A549 treated with dexamethasone at 1 μM for 4 hours (cell line): ENCODE measurements around the gene BRD4. TPM values are rescaled to one million over a fixed set of nuclear protein-coding genes. Genes with fewer than 3 reads are reported as not detected.

ENCODE experiments used
- total RNA-seq: library from RNA; stranded (reverse); fragments of 200-300 nt; extraction: Qiagen RNA extraction; gene quantifications from 5 replicates; pipeline ENCODE4 v1.2.3, GENCODE V29; 2022

The BRD4 gene
- total RNA-seq = 18.9 to 36.6 TPM (median 32.2 TPM) in 5 replicates

DNA sequence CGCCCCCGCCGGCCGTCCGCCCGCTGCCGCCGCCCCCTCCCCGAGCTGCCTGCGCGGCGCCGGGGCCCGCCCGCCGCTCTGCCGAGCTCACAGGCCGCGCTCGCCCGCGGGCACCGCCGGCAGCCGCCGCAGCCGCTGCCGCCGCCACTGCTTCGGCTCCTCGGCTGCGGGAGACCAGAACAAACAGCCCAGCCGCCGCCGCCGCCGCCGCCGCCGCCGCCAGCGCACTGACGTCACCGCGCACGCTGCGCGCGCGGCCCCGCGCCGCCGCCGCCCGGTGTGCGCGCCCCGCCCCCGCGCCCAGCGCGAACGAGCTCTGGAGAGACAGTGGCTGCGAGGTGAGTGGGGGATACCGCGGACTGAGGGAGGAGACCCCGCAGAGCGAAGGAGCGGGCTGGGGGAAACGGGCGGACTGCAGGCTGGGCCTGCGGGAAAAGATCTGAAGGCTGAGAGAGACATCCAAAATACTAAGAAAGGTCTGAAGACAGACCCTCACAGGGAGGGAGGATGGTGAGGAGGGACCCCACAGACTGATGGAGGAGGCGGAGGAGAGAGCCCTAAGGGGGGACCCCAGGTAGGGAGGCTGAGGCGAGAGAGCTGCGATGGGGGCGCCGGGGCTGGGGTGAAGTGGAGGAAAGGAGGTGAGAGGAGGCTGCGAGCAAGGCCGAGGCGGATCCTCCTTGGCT, at the start of gene BRD4:
TSS of gene BRD4 (minus strand) at position 229 of the 686 bp plus-strand sequence. CDS start 59,440 bp downstream, outside the sequence.

GRCh38 chr19:15379083-15379998, 47.0 kb upstream of the BRD4 start, which contains the start of gene AKAP8:
Gene AKAP8 (minus strand): TSS chr19:15379787. CDS start chr19:15379731, 56 bp downstream.

DNA sequence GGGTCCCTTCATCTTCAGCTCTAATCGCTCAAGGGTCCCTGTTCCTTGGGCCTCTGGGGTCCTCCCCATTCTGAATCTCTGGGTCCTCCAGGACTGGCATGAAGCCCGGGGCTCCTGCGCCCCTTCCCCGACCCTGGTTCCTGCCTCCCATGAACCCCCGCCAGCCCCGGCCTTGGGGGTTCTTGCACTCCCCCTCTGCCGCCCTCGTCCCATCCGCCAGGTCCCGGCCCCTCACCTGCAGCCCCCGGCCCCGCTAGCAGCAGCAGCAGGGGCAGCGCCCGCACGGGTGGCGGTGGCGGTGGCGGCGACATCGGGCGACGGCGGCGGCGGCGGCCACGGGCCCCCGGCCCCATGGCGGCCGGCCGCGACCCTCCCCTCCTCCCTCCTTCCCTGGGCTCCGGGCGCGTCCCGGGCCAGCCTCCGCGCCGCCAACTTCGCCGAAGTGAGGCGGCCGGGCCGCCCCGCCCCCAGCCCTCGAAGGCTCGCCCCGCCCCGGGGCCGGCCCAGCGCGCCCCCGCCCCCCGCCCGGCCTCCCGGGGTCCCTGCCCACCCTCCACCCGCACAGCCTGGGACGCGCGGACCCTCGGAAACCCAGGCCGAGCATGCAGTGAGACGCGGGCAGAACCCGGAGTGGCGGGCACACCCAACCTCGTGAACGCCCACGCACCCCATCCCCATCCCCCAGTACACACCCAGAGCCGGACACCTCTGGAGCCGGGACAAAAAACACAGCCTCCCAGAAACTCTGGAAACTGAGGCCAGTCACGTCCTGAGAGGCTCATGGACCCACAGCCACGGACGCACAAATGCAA, 131.6 kb downstream of the BRD4 start, which contains the start of gene NOTCH3:
TSS of gene NOTCH3 (minus strand) at position 443 of the 812 bp plus-strand sequence. CDS start at position 353, 90 bp downstream.

Other genes with a start within 250 kb of the BRD4 start
- 14.1 to 19.8 TPM (median 18.0 TPM) in 5 replicates for gene SYDE1, start 225.1 kb downstream of the BRD4 start, total RNA-seq
- 11.0 to 23.9 TPM (median 20.9 TPM) in 5 replicates for gene NOTCH3, start 131.5 kb downstream of the BRD4 start, total RNA-seq
- 0.04 to 0.08 TPM (median 0.05 TPM) in 3 of 5 replicates, not detected in the others for gene EPHX3, start 100.1 kb downstream of the BRD4 start, total RNA-seq
- 13.8 to 18.4 TPM (median 18.1 TPM) in 5 replicates for gene AKAP8, start 47.2 kb upstream of the BRD4 start, total RNA-seq
- 35.3 to 43.1 TPM (median 38.7 TPM) in 5 replicates for gene AKAP8L, start 86.4 kb upstream of the BRD4 start, total RNA-seq
- 12.9 to 25.5 TPM (median 24.2 TPM) in 5 replicates for gene WIZ, start 117.4 kb upstream of the BRD4 start, total RNA-seq
- gene RASAL3, start 132.0 kb upstream of the BRD4 start, total RNA-seq = not detected in 5 replicates
- not detected in 5 replicates for gene PGLYRP2, start 147.0 kb upstream of the BRD4 start, total RNA-seq
- 0.13 to 0.44 TPM (median 0.27 TPM) in 5 replicates for gene CYP4F22, start 176.0 kb upstream of the BRD4 start, total RNA-seq